ENCODE data around the gene SORBS1.

SORBS1 gene

GRCh38 chr10:95363303-95363912, 197.8 kb downstream of the SORBS1 start:
- Histone ChIP-seq H3K4me3 (ENCODE audit: insufficient read depth, low read depth, low read length, poor library complexity, severe bottlenecking) (no peak overlapping the region), H3K4me1 (ENCODE audit: control insufficient read depth, insufficient read depth, low read length, poor library complexity, severe bottlenecking) (no peaks in the 10 kb centered on the region), H3K9me3 (ENCODE audit: control insufficient read depth, low read length) (no peaks in the 10 kb centered on the region), H3K27ac (ENCODE audit: insufficient read depth, low read length, poor library complexity, severe bottlenecking) (no peak overlapping the region), H3K36me3 (ENCODE audit: control insufficient read depth, insufficient read depth, low read length) (no peaks in the 10 kb centered on the region), H3K27me3 (replicated peaks; ENCODE audit: control insufficient read depth, insufficient read depth, low read length, poor library complexity, severe bottlenecking) (no peaks in the 10 kb centered on the region)
- peak in 1 of 3 donors; percentile 8 for DNase-seq

DNA sequence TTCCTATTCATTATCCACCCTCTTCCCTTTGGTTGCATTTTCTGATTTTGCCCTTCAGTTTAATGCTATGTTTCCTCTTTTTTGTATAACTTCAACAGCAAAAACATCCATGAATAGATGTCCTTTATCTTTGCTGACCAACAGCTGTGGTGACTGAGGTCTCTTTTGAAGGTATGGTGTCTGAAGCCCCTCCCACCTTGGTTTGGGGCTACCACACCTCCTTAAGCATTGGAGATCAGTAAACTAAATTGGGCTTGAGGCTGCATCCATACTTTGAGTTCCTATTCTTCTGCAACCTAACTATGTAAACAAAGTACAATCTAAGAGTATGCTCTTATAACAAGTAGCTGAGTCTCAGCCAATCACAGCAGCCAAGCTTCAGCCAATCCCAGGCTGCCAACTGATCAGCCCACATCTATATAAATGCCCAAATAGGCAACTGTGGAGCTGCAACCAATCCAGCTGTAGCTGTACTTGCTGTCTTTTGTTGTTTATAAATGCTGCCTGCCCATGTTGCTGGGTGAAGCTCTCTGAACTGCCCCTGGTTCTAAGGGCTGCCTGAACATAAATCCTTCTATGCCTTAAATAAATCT, 201.0 kb downstream of the SORBS1 start:
- no peak for DNase-seq
- Histone ChIP-seq H3K36me3 (ENCODE audit: control insufficient read depth, insufficient read depth, low read length) (no peaks in the 10 kb centered on the region), H3K4me3 (ENCODE audit: insufficient read depth, low read depth, low read length, poor library complexity, severe bottlenecking) (no peak overlapping the region), H3K27ac (ENCODE audit: insufficient read depth, low read length, poor library complexity, severe bottlenecking) (no peak overlapping the region), H3K9me3 (ENCODE audit: control insufficient read depth, low read length) (no peaks in the 10 kb centered on the region), H3K4me1 (ENCODE audit: control insufficient read depth, insufficient read depth, low read length, poor library complexity, severe bottlenecking) (no peaks in the 10 kb centered on the region), H3K27me3 (replicated peaks; ENCODE audit: control insufficient read depth, insufficient read depth, low read length, poor library complexity, severe bottlenecking) (no peaks in the 10 kb centered on the region)

- DNase-seq = no peak
- no peaks in the 10 kb centered on the region for H3K4me1 ChIP-seq (ENCODE audit: control insufficient read depth, insufficient read depth, low read length, poor library complexity, severe bottlenecking)
- H3K27me3 ChIP-seq (replicated peaks; ENCODE audit: control insufficient read depth, insufficient read depth, low read length, poor library complexity, severe bottlenecking) = no peaks in the 10 kb centered on the region
- no peak overlapping the region for H3K4me3 ChIP-seq (ENCODE audit: insufficient read depth, low read depth, low read length, poor library complexity, severe bottlenecking)
- H3K36me3 ChIP-seq (ENCODE audit: control insufficient read depth, insufficient read depth, low read length) = no peaks in the 10 kb centered on the region
- no peaks in the 10 kb centered on the region for H3K9me3 ChIP-seq (ENCODE audit: control insufficient read depth, low read length)
- H3K27ac ChIP-seq (ENCODE audit: insufficient read depth, low read length, poor library complexity, severe bottlenecking) = no peak overlapping the region
These were observed 201.7 kb downstream of the SORBS1 start for GRCh38 chr10:95359466-95359865.

DNA sequence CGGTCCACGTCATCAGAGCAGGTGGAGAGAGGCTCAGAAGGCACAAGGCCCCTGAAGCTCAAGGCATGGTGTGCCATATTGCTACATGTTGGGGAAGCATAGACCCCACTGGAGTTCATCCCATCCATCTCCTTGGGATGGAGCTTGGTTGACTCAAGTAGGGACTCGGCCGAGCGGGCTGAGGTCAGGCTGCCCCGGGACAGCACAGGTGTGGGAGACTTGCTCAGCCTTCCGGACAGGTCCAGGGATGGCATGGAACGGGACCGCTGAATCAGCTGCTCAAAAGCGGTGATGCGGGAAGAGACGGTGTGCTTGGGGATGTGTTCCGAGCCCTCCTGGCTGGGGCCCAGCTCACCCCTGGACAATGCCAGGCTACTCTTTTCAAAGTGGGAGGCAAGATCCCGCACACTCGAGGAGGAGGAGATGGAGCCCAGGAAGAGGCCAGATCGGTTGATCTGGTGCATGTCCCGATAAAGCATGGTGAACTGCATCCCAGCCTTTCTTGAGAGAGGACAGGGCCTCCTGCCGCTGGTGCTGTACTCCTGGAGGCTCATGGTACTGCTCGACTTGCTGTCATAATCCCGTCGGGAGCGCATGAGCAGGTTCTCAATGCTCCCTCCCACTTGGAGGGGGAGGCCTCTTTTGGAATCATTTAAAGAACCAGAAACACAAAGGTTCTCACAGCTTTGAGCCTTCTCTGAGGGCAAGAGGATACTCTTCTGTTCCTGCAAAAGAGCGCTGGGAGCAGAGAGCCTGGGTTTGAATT, 204.8 kb downstream of the SORBS1 start:
- H3K27me3 ChIP-seq (replicated peaks; ENCODE audit: control insufficient read depth, insufficient read depth, low read length, poor library complexity, severe bottlenecking) = no peaks in the 10 kb centered on the region
- H3K27ac ChIP-seq (ENCODE audit: insufficient read depth, low read length, poor library complexity, severe bottlenecking) = no peak overlapping the region
- DNase-seq = no peak
- no peaks in the 10 kb centered on the region for H3K4me1 ChIP-seq (ENCODE audit: control insufficient read depth, insufficient read depth, low read length, poor library complexity, severe bottlenecking)
- no peak overlapping the region for H3K4me3 ChIP-seq (ENCODE audit: insufficient read depth, low read depth, low read length, poor library complexity, severe bottlenecking)
- no peaks in the 10 kb centered on the region for H3K36me3 ChIP-seq (ENCODE audit: control insufficient read depth, insufficient read depth, low read length)
- no peaks in the 10 kb centered on the region for H3K9me3 ChIP-seq (ENCODE audit: control insufficient read depth, low read length)

- Histone ChIP-seq H3K27me3 (replicated peaks; ENCODE audit: control insufficient read depth, insufficient read depth, low read length, poor library complexity, severe bottlenecking) (no peaks in the 10 kb centered on the region), H3K4me3 (ENCODE audit: insufficient read depth, low read depth, low read length, poor library complexity, severe bottlenecking) (no peak overlapping the region), H3K36me3 (ENCODE audit: control insufficient read depth, insufficient read depth, low read length) (no peaks in the 10 kb centered on the region), H3K9me3 (ENCODE audit: control insufficient read depth, low read length) (no peaks in the 10 kb centered on the region), H3K4me1 (ENCODE audit: control insufficient read depth, insufficient read depth, low read length, poor library complexity, severe bottlenecking) (no peaks in the 10 kb centered on the region), H3K27ac (ENCODE audit: insufficient read depth, low read length, poor library complexity, severe bottlenecking) (no peak overlapping the region)
- DNase-seq = no peak
These were observed 205.9 kb downstream of the SORBS1 start for GRCh38 chr10:95355301-95355700.

DNA sequence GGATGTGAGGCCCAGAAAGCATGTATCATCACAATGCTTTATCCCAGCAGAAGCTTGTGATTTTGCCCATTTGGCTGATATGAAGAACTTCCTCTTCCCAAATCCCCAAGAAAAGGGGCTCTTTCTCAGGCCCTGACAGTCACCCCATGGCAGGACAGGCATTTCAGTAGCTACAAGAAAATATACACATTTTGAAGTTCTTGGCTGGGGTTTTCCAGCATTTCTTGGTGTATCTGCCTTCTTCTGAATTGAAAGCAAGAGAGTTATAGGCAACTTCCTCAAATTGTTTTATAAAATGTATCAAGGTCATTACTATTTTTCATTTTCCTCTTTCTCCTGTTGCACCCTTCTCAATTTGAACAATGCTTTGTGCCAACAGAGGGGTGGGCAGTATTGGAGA, 207.1 kb downstream of the SORBS1 start:
- Histone ChIP-seq H3K4me1 (ENCODE audit: control insufficient read depth, insufficient read depth, low read length, poor library complexity, severe bottlenecking) (no peaks in the 10 kb centered on the region), H3K4me3 (ENCODE audit: insufficient read depth, low read depth, low read length, poor library complexity, severe bottlenecking) (no peak overlapping the region), H3K9me3 (ENCODE audit: control insufficient read depth, low read length) (no peaks in the 10 kb centered on the region), H3K27ac (ENCODE audit: insufficient read depth, low read length, poor library complexity, severe bottlenecking) (no peak overlapping the region), H3K36me3 (ENCODE audit: control insufficient read depth, insufficient read depth, low read length) (no peaks in the 10 kb centered on the region), H3K27me3 (replicated peaks; ENCODE audit: control insufficient read depth, insufficient read depth, low read length, poor library complexity, severe bottlenecking) (no peaks in the 10 kb centered on the region)
- no peak for DNase-seq

DNA sequence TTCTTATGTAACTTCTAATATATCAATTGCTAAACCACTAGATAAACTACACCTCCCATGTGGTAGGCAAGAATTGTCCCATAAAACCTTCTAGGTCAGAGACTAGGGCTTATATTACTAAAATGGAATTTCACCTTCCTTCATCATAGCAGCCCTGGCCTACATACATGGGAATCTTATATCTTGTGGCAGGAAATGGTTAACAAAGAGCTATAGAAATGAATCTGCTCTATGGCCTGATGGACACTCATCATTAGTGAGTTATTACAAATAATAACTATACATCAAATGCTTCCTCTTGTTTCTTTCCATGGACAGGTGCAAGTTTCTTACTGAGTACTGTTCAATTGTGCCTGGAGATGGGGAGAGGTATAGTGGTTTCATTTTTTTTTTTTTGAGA, 208.0 kb downstream of the SORBS1 start:
- Histone ChIP-seq H3K36me3 (ENCODE audit: control insufficient read depth, insufficient read depth, low read length) (no peaks in the 10 kb centered on the region), H3K9me3 (ENCODE audit: control insufficient read depth, low read length) (no peaks in the 10 kb centered on the region), H3K4me3 (ENCODE audit: insufficient read depth, low read depth, low read length, poor library complexity, severe bottlenecking) (no peak overlapping the region), H3K27ac (ENCODE audit: insufficient read depth, low read length, poor library complexity, severe bottlenecking) (no peak overlapping the region), H3K4me1 (ENCODE audit: control insufficient read depth, insufficient read depth, low read length, poor library complexity, severe bottlenecking) (no peaks in the 10 kb centered on the region), H3K27me3 (replicated peaks; ENCODE audit: control insufficient read depth, insufficient read depth, low read length, poor library complexity, severe bottlenecking) (no peaks in the 10 kb centered on the region)
- DNase-seq = no peak

GRCh38 chr10:95352684-95353083, 208.5 kb downstream of the SORBS1 start:
- H3K9me3 ChIP-seq (ENCODE audit: control insufficient read depth, low read length) = no peaks in the 10 kb centered on the region
- no peaks in the 10 kb centered on the region for H3K27me3 ChIP-seq (replicated peaks; ENCODE audit: control insufficient read depth, insufficient read depth, low read length, poor library complexity, severe bottlenecking)
- no peak for DNase-seq
- H3K4me1 ChIP-seq (ENCODE audit: control insufficient read depth, insufficient read depth, low read length, poor library complexity, severe bottlenecking) = no peaks in the 10 kb centered on the region
- no peak overlapping the region for H3K27ac ChIP-seq (ENCODE audit: insufficient read depth, low read length, poor library complexity, severe bottlenecking)
- H3K36me3 ChIP-seq (ENCODE audit: control insufficient read depth, insufficient read depth, low read length) = no peaks in the 10 kb centered on the region
- no peak overlapping the region for H3K4me3 ChIP-seq (ENCODE audit: insufficient read depth, low read depth, low read length, poor library complexity, severe bottlenecking)

DNA sequence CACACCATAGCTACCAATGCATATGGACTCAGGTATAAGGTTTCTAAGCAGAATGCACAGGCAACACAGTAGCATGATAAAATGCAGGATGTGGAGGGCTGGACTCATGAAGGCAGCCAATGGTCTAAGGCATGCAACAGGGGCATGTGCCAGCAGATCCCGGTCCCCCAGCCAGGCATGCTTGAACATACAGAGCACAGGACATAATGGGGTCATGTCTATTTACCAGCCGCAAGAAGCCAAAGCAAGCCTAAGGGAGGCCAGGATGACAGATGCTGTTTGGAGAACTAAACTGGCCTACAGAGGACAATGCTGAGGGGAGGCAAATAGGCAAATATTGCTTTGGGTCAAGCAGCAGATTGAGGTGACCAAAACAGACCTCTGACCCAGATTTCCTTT, 210.3 kb downstream of the SORBS1 start:
- Histone ChIP-seq H3K9me3 (ENCODE audit: control insufficient read depth, low read length) (no peaks in the 10 kb centered on the region), H3K4me3 (ENCODE audit: insufficient read depth, low read depth, low read length, poor library complexity, severe bottlenecking) (no peak overlapping the region), H3K27me3 (replicated peaks; ENCODE audit: control insufficient read depth, insufficient read depth, low read length, poor library complexity, severe bottlenecking) (no peaks in the 10 kb centered on the region), H3K4me1 (ENCODE audit: control insufficient read depth, insufficient read depth, low read length, poor library complexity, severe bottlenecking) (no peaks in the 10 kb centered on the region), H3K27ac (ENCODE audit: insufficient read depth, low read length, poor library complexity, severe bottlenecking) (no peak overlapping the region), H3K36me3 (ENCODE audit: control insufficient read depth, insufficient read depth, low read length) (no peaks in the 10 kb centered on the region)
- no peak for DNase-seq

DNA sequence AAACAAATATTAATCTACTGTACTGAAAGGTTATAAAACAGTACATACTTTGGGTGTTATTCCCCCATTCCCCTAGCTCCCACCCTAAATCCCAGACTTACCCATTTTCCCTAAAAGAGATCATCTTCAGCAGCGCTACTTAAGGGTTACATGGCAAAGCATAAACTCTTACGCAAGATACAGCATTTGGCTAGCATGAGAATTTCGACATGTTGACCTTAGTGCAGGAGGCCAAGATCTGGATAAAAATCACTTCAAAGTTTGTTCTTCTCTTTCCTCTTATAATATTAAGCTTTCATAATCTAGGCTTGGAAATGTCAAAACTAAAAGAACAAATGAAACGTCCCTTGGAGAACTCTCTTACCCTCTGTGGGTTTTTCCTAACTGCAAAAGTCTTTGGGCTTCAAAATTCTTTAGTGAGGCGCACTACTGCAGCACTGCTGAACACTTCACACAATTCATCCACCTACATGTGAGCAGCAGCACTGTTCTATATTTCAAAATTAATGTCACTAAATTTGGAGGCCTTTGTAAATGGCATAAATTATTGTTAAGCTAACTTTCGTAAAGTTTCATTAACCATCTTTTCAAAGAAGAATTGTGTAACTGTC, 210.8 kb downstream of the SORBS1 start:
- Histone ChIP-seq H3K9me3 (ENCODE audit: control insufficient read depth, low read length) (no peaks in the 10 kb centered on the region), H3K27ac (ENCODE audit: insufficient read depth, low read length, poor library complexity, severe bottlenecking) (no peak overlapping the region), H3K27me3 (replicated peaks; ENCODE audit: control insufficient read depth, insufficient read depth, low read length, poor library complexity, severe bottlenecking) (no peaks in the 10 kb centered on the region), H3K4me3 (ENCODE audit: insufficient read depth, low read depth, low read length, poor library complexity, severe bottlenecking) (no peak overlapping the region), H3K36me3 (ENCODE audit: control insufficient read depth, insufficient read depth, low read length) (no peaks in the 10 kb centered on the region), H3K4me1 (ENCODE audit: control insufficient read depth, insufficient read depth, low read length, poor library complexity, severe bottlenecking) (no peaks in the 10 kb centered on the region)
- DNase-seq = no peak
